Mucosa of descending colon (tissue), 3 donors: Measurements from ENCODE around the gene CSNK2A2. TPM values are rescaled to one million over a fixed set of nuclear protein-coding genes. Genes with fewer than 3 reads are reported as not detected.

Source experiments
- ATAC-seq: fragments of 200-7000 bp; cut with Tn5 transposase; one replicate; pipeline ENCODE4 v1.9.1; 2020; ENCODE audit warnings: mild to moderate bottlenecking, moderate library complexity
- DNase-seq, 3 donors: peaks; one replicate each; pipeline ENCODE4 v3.0.0-alpha.2; 2020
- H3K36me3 ChIP-seq: fragments of 200-600 bp; one replicate; pipeline ENCODE4 v1.8.0; 2021; ENCODE audit warnings: low read depth, mild to moderate bottlenecking
- H3K4me1 ChIP-seq: fragments of 200-600 bp; one replicate; pipeline ENCODE4 v1.8.0; 2021; ENCODE audit warnings: low read depth, mild to moderate bottlenecking
- H3K4me3 ChIP-seq: fragments of 200-600 bp; one replicate; pipeline ENCODE4 v1.8.0; 2021; ENCODE audit warnings: mild to moderate bottlenecking
- H3K9me3 ChIP-seq: fragments of 200-600 bp; one replicate; pipeline ENCODE4 v1.8.0; 2021; ENCODE audit warnings: mild to moderate bottlenecking
- intact Hi-C, 2 donors: fragments of 100-400 bp; cut with DNase I in 1 of 2; cut with micrococcal nuclease in 1 of 2; formaldehyde crosslinking; loops; one replicate each; pipeline versions ENCODE4 v1.11.0 to v1.11.1; 2022; cut with DNase I, micrococcal nuclease
- total RNA-seq, 3 donors: library from RNA; stranded (reverse); fragmentation: NEBNext Ultra II Directional in 2 of 3; extraction: Animal tissue kit (Norgen Biotek cat#: 25700) in 2 of 3; gene quantifications; one replicate each; pipeline versions ENCODE4 v1.2.1 to v1.2.4, GENCODE V29; 2021 to 2023
- TF ChIP-seq, protein P1 (sequence below): fragments of 200-600 bp; IDR thresholded peaks from one replicate; pipeline ENCODE4 v1.8.0; 2022; ENCODE audit warnings: antibody characterized with exemption, mild to moderate bottlenecking
- donor health status: DM: no; HTN: no; CAD: no; lungs with moderate emphysema.
- donor health status: DM: no; HTN: no; CAD: no.
- donor health status: DM: no; HTN: yes; CAD: no.

CSNK2A2 gene
- total RNA-seq, 3 donors from 2014 or later = 45.5 to 79.1 (median 52.8) TPM

DNA sequence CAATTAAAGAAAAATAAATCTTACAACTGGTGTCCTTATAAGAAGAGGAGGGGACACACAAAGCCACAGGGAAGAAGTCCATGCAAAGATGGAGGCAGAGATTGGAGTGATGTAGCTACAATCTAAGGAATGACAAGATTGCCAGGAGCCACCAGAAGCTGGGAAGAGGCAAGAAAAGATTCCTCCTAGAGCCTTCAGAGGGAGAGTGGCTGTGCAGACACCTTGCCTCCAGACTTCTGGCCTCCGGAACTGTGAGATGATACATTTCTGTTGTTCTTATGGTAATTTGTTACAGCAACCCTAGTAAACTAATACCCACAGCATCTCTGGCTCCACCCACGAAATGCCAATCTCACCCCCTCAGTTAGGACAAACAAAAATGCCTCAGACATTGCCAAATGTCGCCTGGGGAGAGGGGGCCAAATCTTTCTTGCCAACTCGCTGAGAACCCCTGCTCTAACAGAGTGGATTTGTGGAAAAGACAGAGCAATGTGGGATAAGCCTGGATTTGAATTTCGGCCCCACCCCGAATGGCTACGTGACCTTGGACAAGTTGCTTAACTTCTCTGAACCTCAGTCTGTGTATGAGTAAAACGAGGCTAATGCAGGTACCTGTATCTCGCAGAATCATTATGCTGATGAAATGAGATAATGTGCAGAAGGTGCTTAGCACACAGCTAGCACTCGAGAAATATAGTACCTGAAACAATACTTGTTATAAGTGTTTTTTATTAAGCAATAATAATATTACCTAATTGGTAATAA is 37.1 kb upstream of the CSNK2A2 start:
- no peak for ATAC-seq
- intact Hi-C loops = no loop called here
- H3K4me3 ChIP-seq = no peak overlapping the region

DNA sequence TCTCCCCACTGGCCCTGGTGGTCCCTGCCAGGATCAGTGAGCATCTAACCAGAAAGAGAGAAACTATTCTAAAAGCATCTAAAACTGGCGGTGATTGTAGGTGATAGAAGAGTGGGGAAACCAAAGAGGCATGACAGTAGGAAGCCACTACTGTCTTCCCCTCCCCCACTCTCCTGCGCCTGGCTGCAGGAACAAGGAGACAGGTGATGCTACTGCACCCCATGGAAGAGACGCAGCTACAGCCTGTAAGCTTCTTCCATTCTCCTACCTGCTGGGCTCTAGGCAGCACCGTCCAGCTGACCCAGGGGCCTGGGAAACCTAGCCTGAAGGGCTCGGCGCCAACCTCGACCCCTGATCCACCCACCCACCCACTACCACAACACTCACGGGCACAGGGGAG is 32.4 kb upstream of the CSNK2A2 start:
- TF ChIP-seq, protein P1, sequence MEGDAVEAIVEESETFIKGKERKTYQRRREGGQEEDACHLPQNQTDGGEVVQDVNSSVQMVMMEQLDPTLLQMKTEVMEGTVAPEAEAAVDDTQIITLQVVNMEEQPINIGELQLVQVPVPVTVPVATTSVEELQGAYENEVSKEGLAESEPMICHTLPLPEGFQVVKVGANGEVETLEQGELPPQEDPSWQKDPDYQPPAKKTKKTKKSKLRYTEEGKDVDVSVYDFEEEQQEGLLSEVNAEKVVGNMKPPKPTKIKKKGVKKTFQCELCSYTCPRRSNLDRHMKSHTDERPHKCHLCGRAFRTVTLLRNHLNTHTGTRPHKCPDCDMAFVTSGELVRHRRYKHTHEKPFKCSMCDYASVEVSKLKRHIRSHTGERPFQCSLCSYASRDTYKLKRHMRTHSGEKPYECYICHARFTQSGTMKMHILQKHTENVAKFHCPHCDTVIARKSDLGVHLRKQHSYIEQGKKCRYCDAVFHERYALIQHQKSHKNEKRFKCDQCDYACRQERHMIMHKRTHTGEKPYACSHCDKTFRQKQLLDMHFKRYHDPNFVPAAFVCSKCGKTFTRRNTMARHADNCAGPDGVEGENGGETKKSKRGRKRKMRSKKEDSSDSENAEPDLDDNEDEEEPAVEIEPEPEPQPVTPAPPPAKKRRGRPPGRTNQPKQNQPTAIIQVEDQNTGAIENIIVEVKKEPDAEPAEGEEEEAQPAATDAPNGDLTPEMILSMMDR = no peak
- no peaks in the 10 kb centered on the region for H3K4me1 ChIP-seq
- ATAC-seq = no peak
- no peak overlapping the region for H3K4me3 ChIP-seq
- DNase-seq = no peak
- no peaks in the 10 kb centered on the region for H3K9me3 ChIP-seq
- intact Hi-C loops = no loop called here
- H3K36me3 ChIP-seq = no peaks in the 10 kb centered on the region

More for the DNA sequence above, 37.1 kb upstream of the CSNK2A2 start:
- TF ChIP-seq, protein P1 = no peak
- DNase-seq = no peak
- no peaks in the 10 kb centered on the region for H3K36me3 ChIP-seq
- H3K9me3 ChIP-seq = no peaks in the 10 kb centered on the region
- H3K4me1 ChIP-seq = peaks cover 4% of the 10 kb centered on the region

DNA sequence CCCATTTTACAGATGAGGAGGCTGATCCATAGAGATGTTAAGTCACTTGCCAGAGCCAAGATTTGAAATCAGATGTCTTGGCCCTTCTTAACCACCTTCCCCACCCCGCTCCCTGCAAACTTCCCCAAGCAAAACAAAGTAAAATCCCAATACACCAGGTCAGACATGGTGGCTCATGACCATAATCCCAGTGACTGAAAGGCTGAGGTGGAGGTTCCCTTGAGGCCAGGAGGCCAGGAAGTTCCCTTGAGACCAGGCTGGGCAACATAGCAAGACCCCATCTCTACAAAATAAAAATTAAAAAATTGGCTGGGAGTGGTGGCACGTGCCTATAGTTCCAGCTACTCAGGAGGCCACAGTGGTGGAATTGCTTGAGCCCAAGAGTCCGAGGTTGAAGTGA is 28.9 kb upstream of the CSNK2A2 start:
- H3K4me3 ChIP-seq = no peak overlapping the region
- no peaks in the 10 kb centered on the region for H3K4me1 ChIP-seq
- no peaks in the 10 kb centered on the region for H3K36me3 ChIP-seq
- no peaks in the 10 kb centered on the region for H3K9me3 ChIP-seq
- ATAC-seq (no peak), DNase-seq (no peak)
- intact Hi-C loops = no loop called here
- TF ChIP-seq, protein P1 = no peak

DNA sequence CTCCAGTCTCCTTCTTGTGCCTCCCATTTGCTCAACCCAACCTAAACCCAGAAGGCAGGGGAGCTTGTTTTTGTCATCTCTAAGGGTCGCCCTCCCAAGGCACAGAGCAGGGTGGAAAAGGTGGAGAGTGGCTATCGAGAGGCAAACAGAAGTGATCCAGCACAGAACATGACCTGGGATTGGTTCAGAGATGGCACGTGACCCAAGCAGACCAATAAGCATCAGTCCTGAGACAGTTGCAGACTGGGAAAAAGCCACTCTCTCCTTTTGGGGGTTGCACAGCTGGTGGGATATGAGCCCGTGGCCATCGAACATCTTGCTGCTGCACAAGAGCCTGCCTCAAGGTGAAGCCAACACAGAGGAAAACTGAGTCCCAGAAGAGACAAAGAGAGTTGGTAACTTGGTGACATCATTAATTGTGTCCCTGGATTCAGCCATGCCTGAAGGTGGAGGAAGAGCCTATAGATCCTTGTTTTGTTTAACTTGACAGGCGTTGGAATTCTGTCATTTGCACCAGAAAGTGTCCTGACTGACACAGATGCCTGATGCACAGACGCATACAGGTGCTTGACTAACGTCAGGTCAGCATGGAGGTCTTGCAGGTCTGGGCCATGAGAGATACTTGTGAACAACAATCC is 28.2 kb upstream of the CSNK2A2 start:
- DNase-seq (no peak), ATAC-seq (no peak)
- H3K4me3 ChIP-seq = no peak overlapping the region
- no peaks in the 10 kb centered on the region for H3K4me1 ChIP-seq
- intact Hi-C loops = no loop called here
- TF ChIP-seq, protein P1 = no peak
- H3K9me3 ChIP-seq = no peaks in the 10 kb centered on the region
- no peaks in the 10 kb centered on the region for H3K36me3 ChIP-seq

DNA sequence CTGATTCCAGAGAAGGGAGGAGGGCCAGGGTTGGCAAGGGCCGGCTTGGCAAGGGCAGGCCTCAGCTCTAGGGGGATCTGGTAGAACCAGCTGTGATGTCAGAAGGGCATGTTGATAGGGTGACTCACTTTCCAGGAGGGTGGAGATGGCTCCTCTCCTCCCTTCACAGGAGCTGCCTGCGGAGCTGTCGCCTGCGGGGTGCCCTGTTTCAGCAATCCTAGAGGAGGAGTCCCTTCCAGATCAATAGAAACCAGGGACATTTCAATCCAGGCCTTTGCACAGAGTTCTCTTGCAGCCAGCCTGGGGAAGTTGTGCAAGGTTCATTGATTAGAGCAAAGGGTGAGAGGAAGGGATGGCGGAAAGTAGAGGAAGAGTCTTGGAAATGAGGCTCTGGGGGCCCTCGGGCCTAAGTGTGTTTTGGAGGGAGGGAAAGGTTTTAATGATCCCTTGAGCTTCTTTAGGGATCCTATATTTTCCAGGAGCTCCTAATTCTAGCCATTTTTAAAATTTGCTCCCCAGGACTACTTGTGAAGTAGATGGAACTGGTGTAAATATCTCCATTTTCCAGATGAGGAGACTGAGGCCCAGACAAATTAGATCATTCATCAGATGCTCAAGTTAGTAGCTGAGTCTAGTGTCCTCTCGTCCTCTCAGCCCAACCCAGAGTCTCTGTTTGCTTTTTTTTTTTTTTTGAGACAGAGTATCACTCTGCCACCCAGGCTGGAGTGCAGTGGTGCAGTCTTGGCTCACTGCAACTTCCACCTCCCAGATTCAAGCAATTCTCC is 24.8 kb upstream of the CSNK2A2 start:
- TF ChIP-seq, protein P1 = no peak
- Histone ChIP-seq H3K9me3 (no peaks in the 10 kb centered on the region), H3K36me3 (no peaks in the 10 kb centered on the region), H3K4me3 (no peak overlapping the region), H3K4me1 (no peaks in the 10 kb centered on the region)
- intact Hi-C loops = no loop called here
- DNase-seq = no peak
- no peak for ATAC-seq
